OCI-LY7 (cell line): ENCODE measurements around the gene YIPF6. TPM values are rescaled to one million over a fixed set of nuclear protein-coding genes. Genes with fewer than 3 reads are reported as not detected.
"Not testable (repeated sequence)": the region's sequence is repeated elsewhere in the genome, so short reads cannot be mapped to it uniquely, and the experiment has no call there.

Experiments used
- BruUV-seq: library from RNA; stranded (reverse); fragments of 400-500 nt; replicated peaks from 2 replicates; lab custom pipeline; 2021; lab: Mats Ljungman, UMichigan
- CTCF ChIA-PET: fragments of 300-600 bp; sonication (Branson Sonifier 250); formaldehyde crosslinking; loops from one replicate; lab custom pipeline; 2022; ENCODE audit warnings: antibody characterized with exemption; ENCODE audit not compliant: unreplicated experiment; lab: Charles Lee
- POLR2A ChIA-PET: fragments of 300-600 bp; sonication (Branson Sonifier 250); formaldehyde crosslinking; loops from one replicate; lab custom pipeline; 2022; ENCODE audit warnings: antibody characterized with exemption; lab: Charles Lee
- DNase-seq: peaks from one replicate; pipeline ENCODE4 v3.0.0-alpha.2; 2015; ENCODE audit warnings: low spot score
- H2AFZ ChIP-seq: fragments of 200-600 bp; sonication (generic), shearing (Covaris generic); 2 replicates; pipeline ENCODE4 v1.6.1; 2014; ENCODE audit warnings: mild to moderate bottlenecking, antibody characterized with exemption, low read length, moderate library complexity
- H3K27ac ChIP-seq: fragments of 200-600 bp; sonication (generic); 2 replicates; pipeline ENCODE4 v1.5.1; 2014; ENCODE audit warnings: mixed run types, low read depth, mild to moderate bottlenecking, moderate library complexity, low read length, inconsistent platforms; ENCODE audit not compliant: poor library complexity, severe bottlenecking
- H3K36me3 ChIP-seq: fragments of 200-600 bp; sonication (generic); 2 replicates; pipeline ENCODE4 v1.6.1; 2014; ENCODE audit warnings: mild to moderate bottlenecking, antibody characterized with exemption, low read length, moderate library complexity, mixed read lengths; ENCODE audit not compliant: insufficient read depth
- H3K4me1 ChIP-seq: fragments of 200-600 bp; sonication (generic); 2 replicates; pipeline ENCODE4 v1.5.1; 2014; ENCODE audit warnings: mild to moderate bottlenecking, low read length; ENCODE audit not compliant: insufficient read depth, poor library complexity, severe bottlenecking
- H3K4me2 ChIP-seq: fragments of 200-600 bp; sonication (generic); 2 replicates; pipeline ENCODE4 v1.6.1; 2014; ENCODE audit warnings: mild to moderate bottlenecking, low read length
- H3K4me3 ChIP-seq: fragments of 200-600 bp; sonication (generic); 2 replicates; pipeline ENCODE4 v1.5.1; 2014; ENCODE audit warnings: mild to moderate bottlenecking, low read depth, low read length; ENCODE audit not compliant: poor library complexity, severe bottlenecking
- H3K79me2 ChIP-seq: fragments of 200-600 bp; sonication (generic); 2 replicates; pipeline ENCODE4 v1.6.1; 2016; ENCODE audit warnings: low read depth, mild to moderate bottlenecking, low read length, moderate library complexity, mixed read lengths; ENCODE audit not compliant: insufficient read depth
- H3K9me2 ChIP-seq: fragments of 200-600 bp; sonication (generic); 2 replicates; pipeline ENCODE4 v1.6.1; 2016; ENCODE audit warnings: mild to moderate bottlenecking, low read length, mixed read lengths; ENCODE audit not compliant: insufficient read depth
- H3K9me3 ChIP-seq: fragments of 200-600 bp; sonication (generic); 2 replicates; pipeline ENCODE4 v1.6.1; 2014; ENCODE audit warnings: mild to moderate bottlenecking, mixed run types, low read length, mixed read lengths
- H4K20me1 ChIP-seq: fragments of 200-600 bp; sonication (generic); 2 replicates; pipeline ENCODE4 v1.6.1; 2014; ENCODE audit warnings: mild to moderate bottlenecking, antibody characterized with exemption, low read length, moderate library complexity, mixed read lengths; ENCODE audit not compliant: insufficient read depth
- CTCF ChIP-seq: fragments of 200-600 bp; sonication (generic); conservative IDR thresholded peaks from 2 replicates; pipeline ENCODE4 v1.5.1; 2014; ENCODE audit warnings: mild to moderate bottlenecking, antibody characterized with exemption, low read length, moderate library complexity, mixed read lengths
- EZH2phosphoT487 ChIP-seq: fragments of 200-600 bp; sonication (generic); IDR thresholded peaks from 2 replicates; pipeline ENCODE4 v1.6.1; 2018; ENCODE audit warnings: low read depth, borderline replicate concordance, mild to moderate bottlenecking, mixed run types, antibody characterized with exemption, low read length, moderate library complexity, mixed read lengths
- intact Hi-C: fragments of 100-400 bp; cut with micrococcal nuclease; formaldehyde crosslinking; loops from one replicate; pipeline ENCODE4 v1.10.0; 2022; ENCODE audit not compliant: unreplicated experiment
- total RNA-seq, 2 experiments: library from RNA; depleted of rRNA in 1 of 2; stranded (reverse); fragments of >200 nt in 1 of 2; shearing (Covaris generic) in 1 of 2; gene quantifications; 2 replicates each; pipeline ENCODE4 v1.2.3, GENCODE V29; 2014 to 2022

The YIPF6 gene
- total RNA-seq, 2 experiments from 2014 or later = 7.2 to 14.7 TPM

GRCh38 chrX:68559905-68560304 lies 61.1 kb downstream of the YIPF6 start:
- DNase-seq, BruUV-seq: not testable (repeated sequence)

GRCh38 chrX:68568136-68568535 lies 69.3 kb downstream of the YIPF6 start:
- Histone ChIP-seq H3K27ac (no peak overlapping the region), H3K4me3 (no peak overlapping the region), H3K36me3 (no peaks in the 10 kb centered on the region), H3K4me1 (no peaks in the 10 kb centered on the region), H2AFZ (no peak overlapping the region), H3K79me2 (no peaks in the 10 kb centered on the region), H4K20me1 (no peaks in the 10 kb centered on the region), H3K9me2 (no peaks in the 10 kb centered on the region), H3K4me2 (no peak overlapping the region), H3K9me3 (no peaks in the 10 kb centered on the region)
- intact Hi-C loops = no loop called here
- POLR2A ChIA-PET = no interaction called here
- BruUV-seq = no TSS peak
- CTCF ChIA-PET = no interaction called here
- TF ChIP-seq CTCF (no peak), EZH2phosphoT487 (no peak)
- no peak for DNase-seq

More at GRCh38 chrX:68559905-68560304, 61.1 kb downstream of the YIPF6 start:
- H2AFZ ChIP-seq, CTCF ChIA-PET, H4K20me1 ChIP-seq, POLR2A ChIA-PET, H3K4me3 ChIP-seq, H3K79me2 ChIP-seq, H3K9me3 ChIP-seq, intact Hi-C loops, H3K36me3 ChIP-seq, H3K4me2 ChIP-seq, H3K27ac ChIP-seq, H3K4me1 ChIP-seq, H3K9me2 ChIP-seq: not testable (repeated sequence)

- no peak overlapping the region for H3K4me2 ChIP-seq
- H3K79me2 ChIP-seq = no peaks in the 10 kb centered on the region
- no peak overlapping the region for H2AFZ ChIP-seq
- TF ChIP-seq CTCF (no peak), EZH2phosphoT487 (no peak)
- DNase-seq = no peak
- no peaks in the 10 kb centered on the region for H3K9me2 ChIP-seq
- no peak overlapping the region for H3K27ac ChIP-seq
- BruUV-seq = no TSS peak
- CTCF ChIA-PET = no interaction called here
- no peaks in the 10 kb centered on the region for H3K9me3 ChIP-seq
- H3K4me3 ChIP-seq = no peak overlapping the region
- intact Hi-C loops = no loop called here
- no peaks in the 10 kb centered on the region for H4K20me1 ChIP-seq
- no peaks in the 10 kb centered on the region for H3K4me1 ChIP-seq
- POLR2A ChIA-PET = no interaction called here
- H3K36me3 ChIP-seq = no peaks in the 10 kb centered on the region
Measured at GRCh38 chrX:68570598-68570997, 71.7 kb downstream of the YIPF6 start.
